Prostate gland (tissue), 2 donors: ENCODE data around the gene NUAK1.

Experiments used
- CTCF ChIP-seq, 4 experiments: fragments of 200-600 bp in 2 of 4; fragments of 450-650 bp in 2 of 4; sonication (generic) in 2 of 4; IDR thresholded peaks; 1 replicate in 3 of 4; 2 replicates in 1 of 4; pipeline ENCODE4 v1.5.1; 2016 to 2019; ENCODE audit warnings: antibody characterized with exemption in 4 of 4, mild to moderate bottlenecking in 2 of 4, moderate library complexity in 2 of 4
- POLR2AphosphoS5 ChIP-seq: sonication (generic); formaldehyde crosslinking; IDR thresholded peaks from one replicate; pipeline ENCODE4 v1.6.1; 2017; ENCODE audit warnings: antibody characterized with exemption

DNA sequence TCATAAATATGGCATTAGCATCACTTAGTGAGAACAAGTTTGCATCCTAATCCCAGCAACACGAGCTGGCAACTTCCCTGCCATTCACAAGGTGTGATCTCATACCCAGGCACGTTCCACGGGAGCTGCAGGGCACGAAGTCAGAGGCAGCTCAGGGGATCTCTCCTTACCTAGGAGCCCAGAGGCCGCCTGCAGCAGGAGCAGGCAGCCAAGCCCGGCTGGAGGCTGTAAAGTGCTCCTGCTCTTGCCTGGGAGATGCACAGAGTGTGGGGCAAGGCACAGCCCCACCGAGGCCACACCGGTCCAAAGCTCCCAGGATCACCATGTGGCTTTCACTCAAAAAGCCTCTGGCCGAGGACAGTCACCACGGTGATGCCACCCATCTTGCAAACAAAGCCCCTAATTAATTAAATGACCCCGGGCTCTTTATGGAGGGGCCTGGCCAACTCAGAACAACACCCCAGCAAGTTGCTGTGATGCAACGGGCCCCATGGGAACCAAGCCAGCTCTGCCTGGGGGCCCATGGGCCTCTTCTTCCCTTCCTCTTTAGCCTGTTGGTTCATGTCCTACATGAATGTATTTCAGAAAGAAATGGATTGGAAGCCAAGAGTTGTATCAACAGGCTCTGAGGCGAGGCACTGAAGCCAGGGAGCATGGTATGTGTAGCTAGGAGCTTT lies 26.5 kb downstream of the NUAK1 start:
- no peak for TF ChIP-seq CTCF (IDR thresholded peaks at IDR 0.05)
- TF ChIP-seq POLR2AphosphoS5 = peak; percentile 58
